GM12878 (cell line): ENCODE measurements around the gene CDCA8. TPM values are rescaled to one million over a fixed set of nuclear protein-coding genes. Genes with fewer than 3 reads are reported as not detected.
A peak's percentile ranks its signal among the peaks of the same experiment; 100 is the strongest.

Experiments
- ATAC-seq: fragments of 200-7000 bp; cut with Tn5 transposase; 3 replicates; pipeline ENCODE4 v1.9.1; 2020; ENCODE audit warnings: mild to moderate bottlenecking, moderate library complexity
- BruUV-seq: library from RNA; stranded (reverse); fragments of 400-500 nt; replicated peaks from 2 replicates; lab custom pipeline; 2021; lab: Mats Ljungman, UMichigan
- CTCF ChIA-PET: fragments of 300-600 bp; sonication (Branson Sonifier 250); formaldehyde crosslinking; extraction: SDS; loops from one replicate; lab custom pipeline; 2021; ENCODE audit warnings: inconsistent platforms; lab: Yijun Ruan, JAX
- POLR2A ChIA-PET: fragments of 350-600 bp; formaldehyde crosslinking; extraction: SDS; loops from one replicate; lab custom pipeline; 2021; ENCODE audit warnings: inconsistent platforms; lab: Charles Lee
- RAD21 ChIA-PET: fragments of 300-600 bp; sonication (Branson Sonifier 250); formaldehyde crosslinking; loops from one replicate; lab custom pipeline; 2023; ENCODE audit warnings: antibody characterized with exemption; ENCODE audit not compliant: unreplicated experiment; lab: Charles Lee
- SMC1A ChIA-PET: fragments of 300-600 bp; sonication (Branson Sonifier 250); formaldehyde crosslinking; loops from one replicate; lab custom pipeline; 2023; ENCODE audit not compliant: unreplicated experiment, uncharacterized antibody; lab: Charles Lee
- DNase-seq: peaks from one replicate; pipeline ENCODE4 v3.0.0-alpha.2; 2011; ENCODE audit warnings: low read depth, low spot score
- FAIRE-seq: peaks from 3 replicates; lab custom pipeline; 2011; peaks lifted over from hg19 to GRCh38; lab: Jason Lieb, UNC
- H2AFZ ChIP-seq: 2 replicates; pipeline ENCODE4 v1.6.0; 2011; ENCODE audit warnings: low read depth, low read length, control low read depth; ENCODE audit not compliant: control insufficient read depth
- H3K27ac ChIP-seq: 2 replicates; pipeline ENCODE4 v1.5.1; 2011; ENCODE audit warnings: control low read depth; ENCODE audit not compliant: control insufficient read depth, insufficient read depth
- H3K27me3 ChIP-seq, 2 experiments: replicated peaks in 1 of 2; 2 replicates each; pipeline versions ENCODE4 v1.6.0 to v1.6.1; 2011; ENCODE audit warnings: low read length in 1 of 2; ENCODE audit not compliant: control insufficient read depth in 2 of 2, insufficient read depth in 2 of 2
- H3K36me3 ChIP-seq, 2 experiments: 2 replicates each; pipeline ENCODE4 v1.5.1; 2011; ENCODE audit warnings: low read length in 1 of 2; ENCODE audit not compliant: control insufficient read depth in 2 of 2, insufficient read depth in 2 of 2
- H3K4me1 ChIP-seq: 2 replicates; pipeline ENCODE4 v1.6.1; 2011; ENCODE audit warnings: mild to moderate bottlenecking, low read length, moderate library complexity, mixed read lengths; ENCODE audit not compliant: control insufficient read depth, insufficient read depth
- H3K4me2 ChIP-seq: 2 replicates; pipeline ENCODE4 v1.6.0; 2011; ENCODE audit warnings: control low read depth; ENCODE audit not compliant: control insufficient read depth, insufficient read depth
- H3K4me3 ChIP-seq: fragments of 200-600 bp; sonication (generic); 2 replicates; pipeline ENCODE4 v1.5.1; 2016
- H3K79me2 ChIP-seq: 2 replicates; pipeline ENCODE4 v1.6.0; 2011; ENCODE audit warnings: low read length; ENCODE audit not compliant: control insufficient read depth, insufficient read depth
- H3K9ac ChIP-seq: 2 replicates; pipeline ENCODE4 v1.8.0; 2011; ENCODE audit warnings: low read length, control low read depth, mixed read lengths; ENCODE audit not compliant: control insufficient read depth, insufficient read depth
- H3K9me3 ChIP-seq: replicated peaks from 3 replicates; pipeline ENCODE4 v1.5.1; 2011; ENCODE audit warnings: mild to moderate bottlenecking, low read length; ENCODE audit not compliant: control insufficient read depth, insufficient read depth
- H4K20me1 ChIP-seq: 2 replicates; pipeline ENCODE4 v1.6.0; 2011; ENCODE audit not compliant: control insufficient read depth, insufficient read depth
- BCL3 ChIP-seq: IDR thresholded peaks from 2 replicates; pipeline ENCODE4 v1.6.1; 2011; ENCODE audit warnings: borderline replicate concordance, low read depth, mild to moderate bottlenecking, moderate library complexity, low read length; ENCODE audit not compliant: insufficient read depth, poor library complexity, severe bottlenecking
- IKZF1 ChIP-seq: fragments of 450-650 bp; conservative IDR thresholded peaks from 2 replicates; pipeline ENCODE4 v1.6.1; 2017; ENCODE audit warnings: antibody characterized with exemption, mild to moderate bottlenecking
- IKZF2 ChIP-seq, 2 experiments: fragments of 450-650 bp; IDR thresholded peaks; 2 replicates each; pipeline ENCODE4 v1.6.1; 2017; ENCODE audit warnings: mild to moderate bottlenecking in 2 of 2, moderate library complexity in 2 of 2
- MTA2 ChIP-seq: fragments of 450-650 bp; IDR thresholded peaks from 2 replicates; pipeline ENCODE4 v1.6.1; 2016; ENCODE audit warnings: low read depth, mild to moderate bottlenecking, moderate library complexity
- NFXL1 ChIP-seq: fragments of 450-650 bp; IDR thresholded peaks from 2 replicates; pipeline ENCODE4 v1.6.1; 2017; ENCODE audit warnings: antibody characterized with exemption, mild to moderate bottlenecking, borderline replicate concordance
- RELB ChIP-seq: fragments of 450-650 bp; IDR thresholded peaks from 2 replicates; pipeline ENCODE4 v1.6.1; 2017; ENCODE audit warnings: low read depth, mild to moderate bottlenecking, moderate library complexity
- SMARCA5 ChIP-seq: fragments of 450-650 bp; IDR thresholded peaks from 2 replicates; pipeline ENCODE4 v1.6.1; 2017; ENCODE audit warnings: mild to moderate bottlenecking
- TARDBP ChIP-seq: IDR thresholded peaks from 2 replicates; pipeline ENCODE4 v1.6.1; 2016; ENCODE audit warnings: borderline replicate concordance
- ZZZ3 ChIP-seq: IDR thresholded peaks from 2 replicates; pipeline ENCODE4 v1.6.1; 2011; ENCODE audit warnings: low read depth; ENCODE audit not compliant: control insufficient read depth, insufficient read length
- WGBS: methylation state at CpG from one replicate; pipeline ENCODE4 v1.1.6; 2016; ENCODE audit warnings: low lambda C conversion rate; ENCODE audit not compliant: insufficient replicate concordance, insufficient coverage; ENCODE audit errors: missing lambda C conversion rate; 5-methylcytosine and 5-hydroxymethylcytosine counted together
- in situ Hi-C: fragments of 300-500 bp; cut with MboI; formaldehyde crosslinking; loops from 9 replicates; pipeline ENCODE4 v1.14.3; 2018; ENCODE audit warnings: mixed read lengths
- intact Hi-C: fragments of 100-400 bp; cut with micrococcal nuclease; formaldehyde crosslinking; loops from one replicate; pipeline ENCODE4 v1.14.2; 2022; ENCODE audit not compliant: unreplicated experiment
- polyA plus RNA-seq, 11 experiments: library from polyadenylated mRNA; depleted of rRNA in 4 of 11; unstranded in 6 of 11; stranded (reverse) in 5 of 11; fragments of >200 nt; fragmentation: Nextera tagmentation in 4 of 11; fragmentation: Illumina TruSeq in 1 of 11; extraction: Ambion mirVana in 4 of 11; extraction: Trizol in 1 of 11; gene quantifications; 1 replicate in 1 of 11; 2 replicates in 10 of 11; pipeline versions ENCODE4 v1.2.1 to v1.2.3, GENCODE V29; 2011 to 2016; ENCODE audit warnings: inconsistent platforms in 2 of 11, missing spikeins in 2 of 11, low read depth in 1 of 11
- total RNA-seq, 4 experiments: library from RNA; depleted of rRNA in 3 of 4; stranded (reverse); fragments of >200 nt in 3 of 4; fragmentation: Illumina TruSeq in 1 of 4; extraction: Trizol in 1 of 4; gene quantifications; 2 replicates each; pipeline versions ENCODE4 v1.2.1 to v1.2.3, GENCODE V29; 2013 to 2021

The CDCA8 gene
- total and polyA plus RNA-seq, 10 of the 15 experiments (the other 5 are each of a cell fraction or from before 2014, with no cell fraction given): 21.3 to 98.1 (median 61.4) TPM

GRCh38 chr1:37755290-37755689, 63.0 kb downstream of the CDCA8 start:
- CTCF ChIA-PET: interaction anchor here (1.1 kb wide), 1 partner anchor 11 kb away, joined by 3 read pairs; no protein-coding TSS in a partner anchor
- intact Hi-C loops (no loop called here), in situ Hi-C loops (no loop called here)
- no peak overlapping the region for H3K9ac ChIP-seq
- no peaks in the 10 kb centered on the region for H4K20me1 ChIP-seq
- no peaks in the 10 kb centered on the region for H3K9me3 ChIP-seq
- H2AFZ ChIP-seq: no peak overlapping the region
- BruUV-seq: no TSS peak
- peaks cover 5 to 6% of the 10 kb centered on the region in 2 experiments; a peak in 2 of 4 replicates for H3K27me3 ChIP-seq
- DNase-seq (no peak), ATAC-seq (peak; percentile 74), FAIRE-seq (no peak)
- POLR2A ChIA-PET: interaction anchor here (1.0 kb wide), 1 partner anchor 58 kb away, joined by 3 read pairs; no protein-coding TSS in a partner anchor
- no peaks in the 10 kb centered on the region; the same call in 1 of the 2 replicates for H3K4me1 ChIP-seq
- no peak overlapping the region for H3K4me2 ChIP-seq
- no peak overlapping the region for H3K4me3 ChIP-seq
- no peaks in the 10 kb centered on the region for H3K79me2 ChIP-seq
- 0% methylated on average over 1 of the region's 1 CpG for WGBS
- no peak overlapping the region for H3K27ac ChIP-seq
- H3K36me3 ChIP-seq: no peaks in the 10 kb centered on the region
- TF ChIP-seq SMARCA5 (0 out of 2 replicates have a peak, but pooled peaks have one; percentile 46), RELB (peak; percentile 45; the same call in 1 of the 2 replicates), BCL3 (no peak), MTA2 (0 out of 2 replicates have a peak, but pooled peaks have one; percentile 28), IKZF1 (peak; percentile 86), IKZF2 (IDR thresholded peaks at IDR 0.05) (peak; percentile 52 to 57), ZZZ3 (no peak), NFXL1 (0 out of 2 replicates have a peak, but pooled peaks have one; percentile 53), TARDBP (no peak)
- SMC1A ChIA-PET: no interaction called here
- RAD21 ChIA-PET: no interaction called here
